Mesenchymal stem cell (in vitro differentiated cells and primary cell): ENCODE measurements around the gene ANKS6.

ENCODE experiments used
- DNase-seq: peaks from one replicate; pipeline ENCODE4 v3.0.0-alpha.2; 2013
- H2AFZ ChIP-seq: one replicate; pipeline ENCODE4 v1.6.1; 2013; ENCODE audit warnings: low read depth, mild to moderate bottlenecking, control low read depth, inconsistent platforms, low read length, moderate library complexity
- H2AK5ac ChIP-seq: 2 replicates; pipeline ENCODE4 v1.6.1; 2013; ENCODE audit warnings: low read length, moderate library complexity, mild to moderate bottlenecking, inconsistent platforms; ENCODE audit not compliant: severe bottlenecking
- H2BK120ac ChIP-seq: one replicate; pipeline ENCODE4 v1.6.1; 2013; ENCODE audit warnings: low read depth, mild to moderate bottlenecking, inconsistent platforms, low read length, moderate library complexity
- H2BK12ac ChIP-seq, 2 experiments: one replicate each; pipeline ENCODE4 v1.6.1; 2013; ENCODE audit warnings: inconsistent platforms in 2 of 2, low read length in 2 of 2, mild to moderate bottlenecking in 2 of 2, moderate library complexity in 2 of 2, control low read depth in 1 of 2
- H2BK15ac ChIP-seq: one replicate; pipeline ENCODE4 v1.6.1; 2013; ENCODE audit warnings: mild to moderate bottlenecking, low read depth, inconsistent platforms; ENCODE audit not compliant: poor library complexity, severe bottlenecking
- H2BK5ac ChIP-seq: 2 replicates; pipeline ENCODE4 v1.6.1; 2013; ENCODE audit warnings: low read depth, mild to moderate bottlenecking, low read length, control low read depth, inconsistent platforms; ENCODE audit not compliant: poor library complexity, severe bottlenecking
- H3K14ac ChIP-seq, 2 experiments: one replicate each; pipeline ENCODE4 v1.6.1; 2013; ENCODE audit warnings: inconsistent platforms in 2 of 2, low read length in 2 of 2, control low read depth in 1 of 2, mild to moderate bottlenecking in 1 of 2, moderate library complexity in 1 of 2
- H3K18ac ChIP-seq, 2 experiments: one replicate each; pipeline ENCODE4 v1.6.1; 2013; ENCODE audit warnings: inconsistent platforms in 2 of 2, low read length in 2 of 2, control low read depth in 1 of 2, low read depth in 1 of 2, mild to moderate bottlenecking in 1 of 2
- H3K23ac ChIP-seq, 2 experiments: one replicate each; pipeline ENCODE4 v1.6.1; 2013; ENCODE audit warnings: inconsistent platforms in 2 of 2, low read length in 2 of 2, mild to moderate bottlenecking in 2 of 2, moderate library complexity in 2 of 2, control low read depth in 1 of 2
- H3K27ac ChIP-seq: 2 replicates; pipeline ENCODE4 v1.5.1; 2013; ENCODE audit warnings: mild to moderate bottlenecking, moderate library complexity, low read length, control low read depth, inconsistent platforms; ENCODE audit not compliant: poor library complexity, severe bottlenecking
- H3K27me3 ChIP-seq, 2 experiments: 2 replicates each; pipeline versions ENCODE4 v1.6.1 to v1.7.0; 2013; ENCODE audit warnings: low read length in 2 of 2, mild to moderate bottlenecking in 2 of 2, moderate library complexity in 2 of 2, control low read depth in 1 of 2, inconsistent platforms in 1 of 2; ENCODE audit not compliant: control insufficient read depth in 1 of 2, insufficient read depth in 1 of 2
- H3K36me3 ChIP-seq, 2 experiments: 2 replicates each; pipeline versions ENCODE4 v1.6.1 to v1.7.0; 2013; ENCODE audit warnings: low read length in 2 of 2, control low read depth in 1 of 2, inconsistent platforms in 1 of 2, low read depth in 1 of 2, mild to moderate bottlenecking in 1 of 2; ENCODE audit not compliant: insufficient read depth in 2 of 2, control insufficient read depth in 1 of 2
- H3K4ac ChIP-seq, 2 experiments: one replicate each; pipeline ENCODE4 v1.6.1; 2013; ENCODE audit warnings: inconsistent platforms in 2 of 2, low read length in 2 of 2, mild to moderate bottlenecking in 2 of 2, moderate library complexity in 2 of 2, control low read depth in 1 of 2, low read depth in 1 of 2
- H3K4me1 ChIP-seq: 2 replicates; pipeline ENCODE4 v1.6.1; 2013; ENCODE audit warnings: low read depth, low read length, control low read depth; ENCODE audit not compliant: control insufficient read depth, insufficient read depth
- H3K4me2 ChIP-seq: 2 replicates; pipeline ENCODE4 v1.6.1; 2013; ENCODE audit warnings: low read length, mild to moderate bottlenecking, inconsistent platforms; ENCODE audit not compliant: poor library complexity, severe bottlenecking
- H3K4me3 ChIP-seq, 2 experiments: 2 replicates each; pipeline versions ENCODE4 v1.5.1 to v1.7.0; 2013; ENCODE audit warnings: low read length in 2 of 2, mild to moderate bottlenecking in 2 of 2, control low read depth in 1 of 2, low read depth in 1 of 2; ENCODE audit not compliant: insufficient read depth in 1 of 2
- H3K79me1 ChIP-seq: replicated peaks from 2 replicates; pipeline ENCODE4 v1.6.1; 2013; ENCODE audit warnings: mild to moderate bottlenecking, control low read depth, low read length, inconsistent platforms; ENCODE audit not compliant: poor library complexity, severe bottlenecking
- H3K9ac ChIP-seq: 2 replicates; pipeline ENCODE4 v1.7.0; 2013; ENCODE audit warnings: mild to moderate bottlenecking, low read length, moderate library complexity
- H3K9me3 ChIP-seq: 2 replicates; pipeline ENCODE4 v1.7.0; 2013; ENCODE audit warnings: mild to moderate bottlenecking, low read length; ENCODE audit not compliant: control insufficient read depth
- H4K8ac ChIP-seq: one replicate; pipeline ENCODE4 v1.6.1; 2013; ENCODE audit warnings: inconsistent platforms, mild to moderate bottlenecking, low read length, moderate library complexity
- H4K91ac ChIP-seq: one replicate; pipeline ENCODE4 v1.6.1; 2013; ENCODE audit warnings: mild to moderate bottlenecking, low read length, inconsistent platforms
- WGBS: methylation state at CpG from one replicate; pipeline ENCODE4 v1.1.7; 2013; ENCODE audit warnings: mixed read lengths; 5-methylcytosine and 5-hydroxymethylcytosine counted together

ANKS6 gene

DNA sequence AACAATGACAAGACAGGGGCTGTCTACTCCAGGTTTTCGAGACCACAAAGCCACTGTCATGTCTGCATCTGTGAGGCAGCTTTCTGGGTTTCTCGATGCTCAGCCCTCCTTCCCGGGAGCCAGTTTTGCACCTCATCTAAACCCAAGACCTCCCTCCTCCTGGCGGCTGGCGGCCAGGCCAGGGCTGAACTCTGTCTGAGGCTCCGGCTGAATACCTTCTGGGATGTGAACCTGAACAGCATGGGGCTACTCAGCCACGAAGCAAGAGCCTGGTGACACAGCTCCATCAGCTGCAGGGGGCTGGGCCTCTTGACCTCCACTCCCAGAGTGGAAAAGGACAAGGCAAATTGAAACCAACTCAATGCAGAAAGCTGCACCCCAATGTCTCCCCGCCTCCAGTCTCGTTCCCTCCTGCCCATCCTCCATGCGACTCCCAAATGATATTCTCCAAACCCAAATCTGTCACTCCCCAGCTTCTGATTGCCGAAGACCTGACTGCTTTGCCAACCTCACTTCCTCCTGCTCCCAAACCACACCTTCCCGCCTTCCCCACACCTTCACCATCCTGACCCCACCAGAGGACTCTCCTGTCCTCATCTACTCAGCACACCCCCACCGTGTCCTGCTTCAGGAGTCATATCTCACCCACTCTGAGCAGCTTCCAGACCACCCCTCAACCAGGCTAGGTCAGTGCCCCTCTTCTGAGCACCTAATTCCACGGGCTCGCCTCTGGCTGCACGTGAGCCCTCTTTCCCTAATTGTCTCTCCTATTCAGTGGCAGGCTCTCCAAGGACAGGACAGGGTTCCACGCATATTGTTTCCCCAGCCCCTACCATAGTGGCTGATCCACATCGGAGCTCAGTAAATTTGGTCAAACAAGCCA, 4.5 kb downstream of the ANKS6 start:
- H2BK5ac ChIP-seq: peak overlapping the region; percentile 91
- no peak for DNase-seq
- peak overlapping the region; percentile 31 for H3K9ac ChIP-seq
- H3K4me1 ChIP-seq: peaks cover 36% of the 10 kb centered on the region
- H3K27me3 ChIP-seq: no peaks in the 10 kb centered on the region
- no peak overlapping the region for H2BK120ac ChIP-seq
- H2BK15ac ChIP-seq: peak overlapping the region; percentile 3
- H3K14ac ChIP-seq: no peak overlapping the region
- peak overlapping the region in 1 of 2 experiments; percentile 20 for H3K4ac ChIP-seq
- H3K9me3 ChIP-seq: no peaks in the 10 kb centered on the region
- peaks cover 33% of the 10 kb centered on the region for H3K79me1 ChIP-seq
- no peak overlapping the region for H4K91ac ChIP-seq
- no peak overlapping the region for H2BK12ac ChIP-seq
- 81% methylated on average over 17 of the region's 18 CpGs for WGBS
- H3K27ac ChIP-seq: peak overlapping the region; percentile 97
- H3K4me2 ChIP-seq: no peak overlapping the region
- peaks cover 20 to 25% of the 10 kb centered on the region in 2 experiments for H3K36me3 ChIP-seq
- H3K23ac ChIP-seq: no peak overlapping the region
- H3K4me3 ChIP-seq: no peak overlapping the region
- H2AFZ ChIP-seq: peak overlapping the region; percentile 18
- H4K8ac ChIP-seq: no peak overlapping the region
- peak overlapping the region; percentile 18 to 38 for H3K18ac ChIP-seq
- peak overlapping the region; percentile 97 for H2AK5ac ChIP-seq

DNA sequence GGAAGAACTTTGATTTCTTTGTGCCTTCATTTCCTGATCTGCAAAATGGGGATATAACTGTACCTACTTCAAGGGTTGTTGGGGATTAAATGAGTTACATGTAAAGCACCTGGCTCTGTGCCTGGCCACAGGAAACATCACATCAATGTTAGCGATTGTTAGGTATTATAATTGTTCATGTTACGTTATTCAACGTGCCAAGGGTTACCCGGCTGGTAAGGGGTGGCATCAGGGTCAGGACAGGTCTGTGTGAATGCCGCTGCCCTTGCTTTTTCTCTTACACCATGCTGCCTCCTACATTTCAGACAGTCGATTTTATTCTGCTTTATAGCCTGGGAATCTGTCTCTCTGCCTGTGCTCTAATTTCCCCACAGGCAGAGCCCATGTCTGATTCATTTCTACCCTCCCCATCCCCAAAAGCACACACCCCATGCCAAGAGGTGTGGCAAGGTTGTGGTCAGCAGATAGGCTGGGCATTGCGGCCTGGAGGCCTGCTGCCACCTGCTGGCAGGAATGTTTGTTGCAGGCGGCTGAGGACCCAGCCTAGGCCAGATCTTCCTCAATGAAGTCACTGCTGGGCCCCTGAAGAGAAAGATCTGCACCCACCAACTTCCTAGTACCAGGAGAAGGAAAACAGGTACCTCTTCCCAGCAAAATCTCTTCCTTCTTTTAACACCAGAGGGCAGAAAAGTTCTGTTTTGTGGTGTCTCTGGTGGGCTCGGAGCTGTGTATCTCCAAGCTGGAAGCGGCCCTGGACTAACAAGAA, 5.3 kb downstream of the ANKS6 start:
- no peak overlapping the region for H3K4me2 ChIP-seq
- peaks cover 35% of the 10 kb centered on the region for H3K79me1 ChIP-seq
- no peak overlapping the region for H2BK120ac ChIP-seq
- no peak overlapping the region for H3K14ac ChIP-seq
- H2AK5ac ChIP-seq: peak overlapping the region; percentile 82
- no peaks in the 10 kb centered on the region for H3K27me3 ChIP-seq
- no peak overlapping the region for H4K8ac ChIP-seq
- H2BK15ac ChIP-seq: no peak overlapping the region
- DNase-seq: peak; percentile 83
- no peak overlapping the region for H2BK12ac ChIP-seq
- no peak overlapping the region for H3K23ac ChIP-seq
- peaks cover 35% of the 10 kb centered on the region for H3K4me1 ChIP-seq
- no peak overlapping the region for H3K4me3 ChIP-seq
- no peak overlapping the region for H4K91ac ChIP-seq
- H3K4ac ChIP-seq: no peak overlapping the region
- H3K9me3 ChIP-seq: no peaks in the 10 kb centered on the region
- H2AFZ ChIP-seq: peak overlapping the region; percentile 18
- H3K27ac ChIP-seq: peak overlapping the region; percentile 97
- WGBS: 76% methylated on average over 10 of the region's 10 CpGs
- peak overlapping the region in 1 of 2 experiments; percentile 38 for H3K18ac ChIP-seq
- H2BK5ac ChIP-seq: peak overlapping the region; percentile 91
- peaks cover 20 to 25% of the 10 kb centered on the region in 2 experiments for H3K36me3 ChIP-seq
- peak overlapping the region; percentile 31 for H3K9ac ChIP-seq

DNA sequence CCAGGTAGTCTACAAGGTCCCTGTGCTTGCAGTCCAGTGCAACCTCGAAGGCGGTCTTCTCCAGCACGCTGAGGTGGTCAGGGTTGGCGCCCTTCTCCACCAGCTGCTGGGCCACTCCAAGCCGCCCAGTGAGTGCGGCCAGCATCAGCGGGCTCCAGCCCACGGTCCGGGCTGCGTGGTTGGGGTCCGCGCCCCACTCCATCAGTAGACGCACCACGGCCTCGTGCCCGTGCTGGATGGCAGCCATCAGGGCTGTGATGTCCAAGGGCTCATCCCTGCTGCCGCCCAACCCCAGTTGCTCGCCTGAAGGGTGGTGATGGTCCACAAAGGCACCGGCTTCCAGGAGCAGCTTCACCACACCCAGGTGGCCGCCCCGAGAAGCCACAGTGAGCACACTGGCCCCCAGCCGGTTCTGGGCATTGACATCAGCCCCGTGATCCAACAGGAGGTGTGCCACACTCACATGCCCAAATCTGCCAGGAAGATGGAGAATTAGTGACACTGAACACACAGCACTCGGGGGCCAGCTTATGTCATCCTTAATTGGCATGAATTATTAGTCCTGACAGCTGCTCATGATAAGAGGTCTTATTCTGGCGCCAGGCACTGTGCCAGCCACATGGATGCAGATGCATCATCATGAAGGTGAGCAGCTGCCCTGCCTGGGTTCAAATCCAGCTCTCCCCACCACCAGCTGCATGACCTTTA, 6.1 kb downstream of the ANKS6 start:
- no peak overlapping the region for H4K91ac ChIP-seq
- 97% methylated on average over 25 of the region's 25 CpGs for WGBS
- H4K8ac ChIP-seq: no peak overlapping the region
- no peak overlapping the region for H2BK120ac ChIP-seq
- no peak overlapping the region for H2BK15ac ChIP-seq
- H3K4me3 ChIP-seq: no peak overlapping the region
- H3K23ac ChIP-seq: no peak overlapping the region
- no peak overlapping the region for H2AFZ ChIP-seq
- H3K27ac ChIP-seq: peak overlapping the region; percentile 59
- no peak overlapping the region for H3K9ac ChIP-seq
- no peak overlapping the region for H3K14ac ChIP-seq
- H2BK5ac ChIP-seq: no peak overlapping the region
- no peak overlapping the region for H2BK12ac ChIP-seq
- H3K9me3 ChIP-seq: no peaks in the 10 kb centered on the region
- peaks cover 34% of the 10 kb centered on the region for H3K4me1 ChIP-seq
- H3K36me3 ChIP-seq: peaks cover 24 to 25% of the 10 kb centered on the region in 2 experiments
- H3K79me1 ChIP-seq: peaks cover 37% of the 10 kb centered on the region
- no peak overlapping the region for H3K4ac ChIP-seq
- no peak for DNase-seq
- no peak overlapping the region for H3K4me2 ChIP-seq
- no peaks in the 10 kb centered on the region for H3K27me3 ChIP-seq
- peak overlapping the region; percentile 82 for H2AK5ac ChIP-seq
- H3K18ac ChIP-seq: no peak overlapping the region
